Caki2 (cell line): ENCODE data around the gene PAPSS2. TPM values are rescaled to one million over a fixed set of nuclear protein-coding genes. Genes with fewer than 3 reads are reported as not detected.
"Not testable (repeated sequence)": the region's sequence is repeated elsewhere in the genome, so short reads cannot be mapped to it uniquely, and the experiment has no call there.

Source experiments
- DNase-seq: peaks from one replicate; pipeline ENCODE4 v3.0.0-alpha.2; 2015; ENCODE audit warnings: low read depth
- in situ Hi-C: cut with HindIII; loops from 2 replicates; pipeline ENCODE4 v1.10.0; 2016; ENCODE audit warnings: low sequenced_read_pairs, low pct_unique_long_range_greater_than_20kb, mixed read lengths
- total RNA-seq: library from RNA; depleted of rRNA; stranded (reverse); fragments of >200 nt; shearing (Covaris generic); gene quantifications from 2 replicates; pipeline ENCODE4 v1.2.3, GENCODE V29; 2014; ENCODE audit warnings: low replicate concordance; rRNA removed

PAPSS2 gene
- total RNA-seq: 77.9 and 83.8 TPM in 2 replicates

GRCh38 chr10:87659571-87660483 lies at the start of gene PAPSS2:
TSS of gene PAPSS2 (plus strand) at chr10:87659878. CDS start at chr10:87659982, 104 bp downstream.
- in situ Hi-C loops: no loop called here
- DNase-seq: peak; percentile 75

- in situ Hi-C loops, DNase-seq: not testable (repeated sequence)
These were observed 48.3 kb upstream of the PAPSS2 start for GRCh38 chr10:87611341-87611740.

- no peak for DNase-seq
- in situ Hi-C loops: no loop called here
These were observed 47.6 kb upstream of the PAPSS2 start for GRCh38 chr10:87612115-87612514.

GRCh38 chr10:87613751-87614150 lies 45.9 kb upstream of the PAPSS2 start:
- in situ Hi-C loops: no loop called here
- no peak for DNase-seq

- in situ Hi-C loops: no loop called here
- DNase-seq: no peak
These were observed 43.8 kb upstream of the PAPSS2 start for GRCh38 chr10:87615856-87616255.

GRCh38 chr10:87617503-87617902 lies 42.2 kb upstream of the PAPSS2 start:
- DNase-seq: no peak
- in situ Hi-C loops: no loop called here

GRCh38 chr10:87618566-87619423 lies 40.9 kb upstream of the PAPSS2 start:
- in situ Hi-C loops: no loop called here
- no peak for DNase-seq

- DNase-seq: no peak
- in situ Hi-C loops: no loop called here
These were observed 40.0 kb upstream of the PAPSS2 start for GRCh38 chr10:87619705-87620104.

- in situ Hi-C loops, DNase-seq: not testable (repeated sequence)
These were observed 38.2 kb upstream of the PAPSS2 start for GRCh38 chr10:87621440-87621839.

GRCh38 chr10:87622314-87623004 lies 37.2 kb upstream of the PAPSS2 start:
- DNase-seq: no peak

GRCh38 chr10:87623191-87623590 lies 36.5 kb upstream of the PAPSS2 start:
- no peak for DNase-seq
- in situ Hi-C loops: no loop called here

More at GRCh38 chr10:87622314-87623004, 37.2 kb upstream of the PAPSS2 start:
- in situ Hi-C loops: no loop called here

- in situ Hi-C loops: no loop called here
- DNase-seq: no peak
These were observed 34.0 kb upstream of the PAPSS2 start for GRCh38 chr10:87625661-87626060.

- in situ Hi-C loops: no loop called here
- no peak for DNase-seq
These were observed 33.2 kb upstream of the PAPSS2 start for GRCh38 chr10:87626422-87626892.

- DNase-seq: no peak
- in situ Hi-C loops: no loop called here
These were observed 29.5 kb upstream of the PAPSS2 start for GRCh38 chr10:87630171-87630570.

- no peak for DNase-seq
- in situ Hi-C loops: no loop called here
These were observed 27.2 kb upstream of the PAPSS2 start for GRCh38 chr10:87632454-87632853.

GRCh38 chr10:87634311-87634710 lies 25.4 kb upstream of the PAPSS2 start:
- DNase-seq: no peak
- in situ Hi-C loops: no loop called here

GRCh38 chr10:87635498-87636312 lies 24.0 kb upstream of the PAPSS2 start:
- in situ Hi-C loops: no loop called here
- peak; percentile 76 for DNase-seq
